ENCODE results near the gene BOD1L1.

DNA sequence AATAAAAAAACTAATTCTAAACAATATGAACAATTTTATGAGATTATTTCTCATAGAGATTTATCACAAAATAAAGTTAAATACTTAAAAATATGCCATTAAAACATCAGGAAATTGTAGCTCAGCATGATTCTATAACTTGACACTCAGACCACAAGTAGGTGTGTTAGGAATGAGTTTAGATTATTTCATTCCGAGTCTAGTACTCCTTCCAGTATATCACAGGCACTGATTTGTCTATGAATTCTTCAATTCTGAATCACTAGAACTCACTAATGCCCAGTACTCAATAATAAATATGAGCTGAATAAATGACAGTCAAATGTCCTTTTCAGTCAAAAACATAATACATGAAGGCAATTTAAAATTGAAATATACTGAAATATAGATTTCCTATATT, 22.2 kb downstream of the BOD1L1 start:
- TF ChIP-seq, protein P1, sequence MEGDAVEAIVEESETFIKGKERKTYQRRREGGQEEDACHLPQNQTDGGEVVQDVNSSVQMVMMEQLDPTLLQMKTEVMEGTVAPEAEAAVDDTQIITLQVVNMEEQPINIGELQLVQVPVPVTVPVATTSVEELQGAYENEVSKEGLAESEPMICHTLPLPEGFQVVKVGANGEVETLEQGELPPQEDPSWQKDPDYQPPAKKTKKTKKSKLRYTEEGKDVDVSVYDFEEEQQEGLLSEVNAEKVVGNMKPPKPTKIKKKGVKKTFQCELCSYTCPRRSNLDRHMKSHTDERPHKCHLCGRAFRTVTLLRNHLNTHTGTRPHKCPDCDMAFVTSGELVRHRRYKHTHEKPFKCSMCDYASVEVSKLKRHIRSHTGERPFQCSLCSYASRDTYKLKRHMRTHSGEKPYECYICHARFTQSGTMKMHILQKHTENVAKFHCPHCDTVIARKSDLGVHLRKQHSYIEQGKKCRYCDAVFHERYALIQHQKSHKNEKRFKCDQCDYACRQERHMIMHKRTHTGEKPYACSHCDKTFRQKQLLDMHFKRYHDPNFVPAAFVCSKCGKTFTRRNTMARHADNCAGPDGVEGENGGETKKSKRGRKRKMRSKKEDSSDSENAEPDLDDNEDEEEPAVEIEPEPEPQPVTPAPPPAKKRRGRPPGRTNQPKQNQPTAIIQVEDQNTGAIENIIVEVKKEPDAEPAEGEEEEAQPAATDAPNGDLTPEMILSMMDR (IDR thresholded peaks at IDR 0.05), result no peak
- no peak for TF ChIP-seq POLR2A (IDR thresholded peaks at IDR 0.05)
